Adrenal gland (tissue), 5 donors: ENCODE measurements around the gene HK2.

Source experiments
- POLR2A ChIP-seq, 2 donors: fragments of 450-650 bp; IDR thresholded peaks; one replicate each; pipeline ENCODE4 v1.6.1; 2017; ENCODE audit warnings: antibody characterized with exemption in 2 of 2, mild to moderate bottlenecking in 2 of 2, moderate library complexity in 1 of 2
- TF ChIP-seq, protein P1 (sequence below), 6 experiments: fragments of 450-650 bp in 4 of 6; fragments of 200-600 bp in 2 of 6; sonication (generic) in 1 of 6; IDR thresholded peaks; 1 replicate in 5 of 6; 2 replicates in 1 of 6; pipeline versions ENCODE4 v1.5.1 to v1.8.0; 2016 to 2021; ENCODE audit warnings: antibody characterized with exemption in 6 of 6, mild to moderate bottlenecking in 2 of 6, moderate library complexity in 1 of 6
- donor health status: DM: no; HTN: no; CAD: no.

DNA sequence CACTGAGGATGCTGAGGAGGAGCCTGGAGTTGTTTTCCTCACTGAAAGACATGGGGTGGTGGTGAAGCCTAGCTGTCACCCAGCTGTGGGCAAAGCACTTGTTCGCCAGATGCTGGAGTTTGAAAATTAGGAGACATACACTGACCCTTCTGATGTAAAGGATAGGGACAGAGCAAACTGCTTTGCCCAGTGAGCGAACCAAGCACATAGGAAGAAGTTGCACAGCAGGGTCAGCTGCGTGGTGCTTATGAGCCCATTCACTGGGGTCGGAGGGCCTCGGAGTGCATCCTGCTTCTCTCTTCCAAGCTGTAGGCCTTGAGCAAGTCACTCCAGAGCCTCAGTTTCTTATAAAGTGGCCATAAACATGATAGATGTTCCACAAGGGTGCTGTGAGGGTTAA lies 50.9 kb downstream of the HK2 start:
- TF ChIP-seq, protein P1, sequence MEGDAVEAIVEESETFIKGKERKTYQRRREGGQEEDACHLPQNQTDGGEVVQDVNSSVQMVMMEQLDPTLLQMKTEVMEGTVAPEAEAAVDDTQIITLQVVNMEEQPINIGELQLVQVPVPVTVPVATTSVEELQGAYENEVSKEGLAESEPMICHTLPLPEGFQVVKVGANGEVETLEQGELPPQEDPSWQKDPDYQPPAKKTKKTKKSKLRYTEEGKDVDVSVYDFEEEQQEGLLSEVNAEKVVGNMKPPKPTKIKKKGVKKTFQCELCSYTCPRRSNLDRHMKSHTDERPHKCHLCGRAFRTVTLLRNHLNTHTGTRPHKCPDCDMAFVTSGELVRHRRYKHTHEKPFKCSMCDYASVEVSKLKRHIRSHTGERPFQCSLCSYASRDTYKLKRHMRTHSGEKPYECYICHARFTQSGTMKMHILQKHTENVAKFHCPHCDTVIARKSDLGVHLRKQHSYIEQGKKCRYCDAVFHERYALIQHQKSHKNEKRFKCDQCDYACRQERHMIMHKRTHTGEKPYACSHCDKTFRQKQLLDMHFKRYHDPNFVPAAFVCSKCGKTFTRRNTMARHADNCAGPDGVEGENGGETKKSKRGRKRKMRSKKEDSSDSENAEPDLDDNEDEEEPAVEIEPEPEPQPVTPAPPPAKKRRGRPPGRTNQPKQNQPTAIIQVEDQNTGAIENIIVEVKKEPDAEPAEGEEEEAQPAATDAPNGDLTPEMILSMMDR (IDR thresholded peaks at IDR 0.05) = no peak
- TF ChIP-seq POLR2A (IDR thresholded peaks at IDR 0.05) = no peak
